Right renal cortex interstitium (tissue), 3 donors: ENCODE measurements around the gene PHC2. TPM values are rescaled to one million over a fixed set of nuclear protein-coding genes. Genes with fewer than 3 reads are reported as not detected.
"Not testable (repeated sequence)": the region's sequence is repeated elsewhere in the genome, so short reads cannot be mapped to it uniquely, and the experiment has no call there.

ENCODE experiments used
- DNase-seq, 3 donors: peaks; one replicate each; pipeline ENCODE4 v3.0.0-alpha.2; 2013; ENCODE audit warnings: low read depth in 3 of 3, low spot score in 2 of 3
- polyA plus RNA-seq, 3 donors: library from polyadenylated mRNA; unstranded; fragments of 120-200 nt; gene quantifications; one replicate each; pipeline ENCODE4 v1.2.1, GENCODE V29; 2013; ENCODE audit not compliant: insufficient read length in 3 of 3

The PHC2 gene
- polyA plus RNA-seq, 3 donors, result 102 to 107 (median 105) TPM

GRCh38 chr1:33319186-33319948 lies 111.5 kb downstream of the PHC2 start:
- no peak for DNase-seq

- DNase-seq, result no peak
These were observed 112.9 kb downstream of the PHC2 start for GRCh38 chr1:33317946-33318345.

- no peak for DNase-seq
These were observed 113.5 kb downstream of the PHC2 start for GRCh38 chr1:33317354-33317753.

- no peak for DNase-seq
These were observed 114.3 kb downstream of the PHC2 start for GRCh38 chr1:33316601-33317000.

- no peak for DNase-seq
These were observed 116.5 kb downstream of the PHC2 start for GRCh38 chr1:33314416-33314815.

GRCh38 chr1:33312413-33312749 lies 118.5 kb downstream of the PHC2 start:
- DNase-seq, result no peak

- no peak for DNase-seq
These were observed 119.0 kb downstream of the PHC2 start for GRCh38 chr1:33311706-33312412.

- DNase-seq, result no peak
These were observed 120.2 kb downstream of the PHC2 start for GRCh38 chr1:33310702-33311101.

- DNase-seq, result not testable (repeated sequence)
These were observed 121.5 kb downstream of the PHC2 start for GRCh38 chr1:33309351-33309750.

- no peak for DNase-seq
These were observed 123.4 kb downstream of the PHC2 start for GRCh38 chr1:33307494-33307864.

GRCh38 chr1:33306653-33307493 lies 124.0 kb downstream of the PHC2 start:
- DNase-seq, result no peak

GRCh38 chr1:33305816-33306652 lies 124.9 kb downstream of the PHC2 start:
- DNase-seq, result no peak

GRCh38 chr1:33305016-33305415 lies 125.9 kb downstream of the PHC2 start:
- DNase-seq, result no peak

GRCh38 chr1:33302325-33302724 lies 128.6 kb downstream of the PHC2 start:
- no peak for DNase-seq

- DNase-seq, result no peak
These were observed 129.5 kb downstream of the PHC2 start for GRCh38 chr1:33301273-33301984.

GRCh38 chr1:33300673-33301072 lies 130.2 kb downstream of the PHC2 start:
- DNase-seq, result no peak

GRCh38 chr1:33299461-33300155 lies 131.3 kb downstream of the PHC2 start:
- no peak for DNase-seq

- DNase-seq, result no peak
These were observed 132.1 kb downstream of the PHC2 start for GRCh38 chr1:33298623-33299277.
